Fibroblast of peridontal ligament (primary cell): ENCODE measurements around the gene CELA3B.
"Not testable (repeated sequence)": the region's sequence is repeated elsewhere in the genome, so short reads cannot be mapped to it uniquely, and the experiment has no call there.

Source experiments
- DNase-seq: peaks from one replicate; pipeline ENCODE4 v3.0.0-alpha.2; 2010; ENCODE audit errors: extremely low read depth

The CELA3B gene

GRCh38 chr1:22007262-22007661 is 30.4 kb downstream of the CELA3B start:
- DNase-seq = not testable (repeated sequence)

- DNase-seq = not testable (repeated sequence)
These were observed 32.7 kb downstream of the CELA3B start for GRCh38 chr1:22009566-22009965.

- not testable (repeated sequence) for DNase-seq
These were observed 35.9 kb downstream of the CELA3B start for GRCh38 chr1:22012752-22013151.

- not testable (repeated sequence) for DNase-seq
These were observed 37.9 kb downstream of the CELA3B start for GRCh38 chr1:22014575-22015206.

- peak; percentile 84 for DNase-seq
These were observed 42.0 kb downstream of the CELA3B start for GRCh38 chr1:22018583-22019559.

GRCh38 chr1:22021061-22021460 is 44.2 kb downstream of the CELA3B start:
- no peak for DNase-seq

GRCh38 chr1:22024485-22025367 is 47.9 kb downstream of the CELA3B start:
- DNase-seq = peak; percentile 38

- DNase-seq = peak; percentile 91
These were observed 48.7 kb downstream of the CELA3B start for GRCh38 chr1:22025368-22026155.

- DNase-seq = no peak
These were observed 50.1 kb downstream of the CELA3B start for GRCh38 chr1:22026924-22027289.

GRCh38 chr1:22030057-22030456 is 53.2 kb downstream of the CELA3B start:
- DNase-seq = no peak

- DNase-seq = no peak
These were observed 53.7 kb downstream of the CELA3B start for GRCh38 chr1:22030473-22030872.

GRCh38 chr1:22031214-22031962 is 54.6 kb downstream of the CELA3B start:
- no peak for DNase-seq

GRCh38 chr1:22034834-22035233 is 58.0 kb downstream of the CELA3B start:
- DNase-seq = not testable (repeated sequence)

GRCh38 chr1:22037520-22037919 is 60.7 kb downstream of the CELA3B start:
- DNase-seq = no peak

- DNase-seq = no peak
These were observed 61.2 kb downstream of the CELA3B start for GRCh38 chr1:22038036-22038435.
